ENCODE measurements around the gene AHRR. TPM values are rescaled to one million over a fixed set of nuclear protein-coding genes. Genes with fewer than 3 reads are reported as not detected.

AHRR gene
- total and polyA plus RNA-seq, 2 experiments from 2014 or later = 1.8 to 2.4 TPM

DNA sequence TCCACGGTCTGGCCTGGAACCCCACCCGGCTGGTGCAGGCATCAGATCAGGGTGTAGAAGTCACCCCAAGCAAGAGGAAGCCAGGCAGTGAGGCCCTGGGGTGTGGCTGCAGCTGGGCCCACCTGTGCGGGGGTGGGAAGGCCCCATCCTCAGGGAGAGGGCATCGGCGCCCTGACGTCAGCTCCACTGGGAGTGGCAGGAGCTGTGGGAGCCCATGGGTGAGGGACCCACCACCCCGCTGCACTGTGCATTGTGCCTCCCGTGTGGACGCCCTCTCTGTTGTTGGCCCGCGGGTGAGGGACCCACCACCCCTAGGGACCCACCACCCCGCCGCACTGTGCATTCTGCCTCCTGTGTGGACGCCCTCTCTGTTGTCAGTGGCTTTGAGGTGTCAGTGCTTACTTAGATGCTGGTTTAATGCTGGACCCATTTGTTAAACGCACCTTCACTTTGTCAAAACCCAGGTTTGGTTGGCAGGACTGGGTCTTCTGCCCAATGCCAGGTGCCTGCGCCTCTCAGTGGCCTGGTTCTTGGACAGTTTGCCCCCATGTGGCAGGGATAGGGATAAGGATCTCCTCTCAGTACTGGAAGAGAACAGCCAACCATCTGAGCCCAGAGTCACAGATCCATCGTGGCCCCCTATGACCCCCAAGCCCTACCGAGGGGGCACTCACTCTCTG lies 114.6 kb downstream of the AHRR start:
- H3K27me3 ChIP-seq = no peaks in the 10 kb centered on the region
- H2AFZ ChIP-seq = no peak overlapping the region
- DNase-seq (ENCODE audit: low spot score) = no peak
- no peaks in the 10 kb centered on the region for H3K9me3 ChIP-seq (ENCODE audit: low read depth)
- no peaks in the 10 kb centered on the region for H3K79me2 ChIP-seq
- WGBS (ENCODE audit: low lambda C conversion rate, missing lambda C conversion rate) = 87% methylated on average over 18 of the region's 18 CpGs
- H3K36me3 ChIP-seq (replicated peaks; ENCODE audit: insufficient read depth, low read depth) = no peaks in the 10 kb centered on the region
- TF ChIP-seq EZH2phosphoT487 (IDR thresholded peaks at IDR 0.05; ENCODE audit: low read depth, severe bottlenecking, unreplicated experiment) = no peak
- no peak for TF ChIP-seq EZH2 (IDR thresholded peaks at IDR 0.05; ENCODE audit: borderline replicate concordance)
- TF ChIP-seq, protein P1, sequence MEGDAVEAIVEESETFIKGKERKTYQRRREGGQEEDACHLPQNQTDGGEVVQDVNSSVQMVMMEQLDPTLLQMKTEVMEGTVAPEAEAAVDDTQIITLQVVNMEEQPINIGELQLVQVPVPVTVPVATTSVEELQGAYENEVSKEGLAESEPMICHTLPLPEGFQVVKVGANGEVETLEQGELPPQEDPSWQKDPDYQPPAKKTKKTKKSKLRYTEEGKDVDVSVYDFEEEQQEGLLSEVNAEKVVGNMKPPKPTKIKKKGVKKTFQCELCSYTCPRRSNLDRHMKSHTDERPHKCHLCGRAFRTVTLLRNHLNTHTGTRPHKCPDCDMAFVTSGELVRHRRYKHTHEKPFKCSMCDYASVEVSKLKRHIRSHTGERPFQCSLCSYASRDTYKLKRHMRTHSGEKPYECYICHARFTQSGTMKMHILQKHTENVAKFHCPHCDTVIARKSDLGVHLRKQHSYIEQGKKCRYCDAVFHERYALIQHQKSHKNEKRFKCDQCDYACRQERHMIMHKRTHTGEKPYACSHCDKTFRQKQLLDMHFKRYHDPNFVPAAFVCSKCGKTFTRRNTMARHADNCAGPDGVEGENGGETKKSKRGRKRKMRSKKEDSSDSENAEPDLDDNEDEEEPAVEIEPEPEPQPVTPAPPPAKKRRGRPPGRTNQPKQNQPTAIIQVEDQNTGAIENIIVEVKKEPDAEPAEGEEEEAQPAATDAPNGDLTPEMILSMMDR (IDR thresholded peaks at IDR 0.05; ENCODE audit: poor library complexity) = peak; percentile 15
- H3K4me3 ChIP-seq = no peak overlapping the region
- H3K9me2 ChIP-seq (replicated peaks; ENCODE audit: insufficient read depth) = no peaks in the 10 kb centered on the region
- H4K20me1 ChIP-seq (ENCODE audit: insufficient read depth, poor library complexity, severe bottlenecking) = no peaks in the 10 kb centered on the region
- H3K4me1 ChIP-seq (ENCODE audit: insufficient read depth) = peaks cover 6% of the 10 kb centered on the region
- H3K27ac ChIP-seq = no peak overlapping the region
- no peak overlapping the region for H3K4me2 ChIP-seq

DNA sequence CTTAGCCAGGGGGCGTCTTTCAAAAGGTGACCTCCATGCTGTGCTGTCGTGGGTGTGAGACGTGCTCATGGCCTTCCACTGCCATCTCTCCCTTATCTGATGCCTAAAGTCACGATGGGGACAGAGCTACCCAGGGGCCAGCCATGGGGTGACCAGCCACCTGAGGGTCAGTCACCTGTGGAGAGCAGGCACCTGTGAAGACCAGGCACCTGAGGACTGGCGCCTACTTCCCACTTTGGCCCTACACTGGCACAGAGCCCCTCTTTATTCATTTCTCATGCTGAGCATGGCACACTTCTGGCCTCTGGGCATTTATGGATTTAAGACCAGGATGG lies 115.1 kb downstream of the AHRR start:
- TF ChIP-seq, protein P1 (IDR thresholded peaks at IDR 0.05; ENCODE audit: poor library complexity) = no peak
- TF ChIP-seq EZH2phosphoT487 (IDR thresholded peaks at IDR 0.05; ENCODE audit: low read depth, severe bottlenecking, unreplicated experiment) = no peak
- no peak for TF ChIP-seq EZH2 (IDR thresholded peaks at IDR 0.05; ENCODE audit: borderline replicate concordance)
- Histone ChIP-seq H3K9me2 (replicated peaks; ENCODE audit: insufficient read depth) (no peaks in the 10 kb centered on the region), H3K36me3 (replicated peaks; ENCODE audit: insufficient read depth, low read depth) (no peaks in the 10 kb centered on the region), H4K20me1 (ENCODE audit: insufficient read depth, poor library complexity, severe bottlenecking) (no peaks in the 10 kb centered on the region), H3K27ac (no peak overlapping the region), H3K79me2 (peaks cover under 1% of the 10 kb centered on the region), H3K4me1 (ENCODE audit: insufficient read depth) (peaks cover 2% of the 10 kb centered on the region), H2AFZ (no peak overlapping the region), H3K4me3 (no peak overlapping the region), H3K4me2 (no peak overlapping the region), H3K27me3 (no peaks in the 10 kb centered on the region), H3K9me3 (ENCODE audit: low read depth) (no peaks in the 10 kb centered on the region)
- DNase-seq (ENCODE audit: low spot score) = no peak
- WGBS (ENCODE audit: low lambda C conversion rate, missing lambda C conversion rate) = 77% methylated on average over 5 of the region's 5 CpGs

DNA sequence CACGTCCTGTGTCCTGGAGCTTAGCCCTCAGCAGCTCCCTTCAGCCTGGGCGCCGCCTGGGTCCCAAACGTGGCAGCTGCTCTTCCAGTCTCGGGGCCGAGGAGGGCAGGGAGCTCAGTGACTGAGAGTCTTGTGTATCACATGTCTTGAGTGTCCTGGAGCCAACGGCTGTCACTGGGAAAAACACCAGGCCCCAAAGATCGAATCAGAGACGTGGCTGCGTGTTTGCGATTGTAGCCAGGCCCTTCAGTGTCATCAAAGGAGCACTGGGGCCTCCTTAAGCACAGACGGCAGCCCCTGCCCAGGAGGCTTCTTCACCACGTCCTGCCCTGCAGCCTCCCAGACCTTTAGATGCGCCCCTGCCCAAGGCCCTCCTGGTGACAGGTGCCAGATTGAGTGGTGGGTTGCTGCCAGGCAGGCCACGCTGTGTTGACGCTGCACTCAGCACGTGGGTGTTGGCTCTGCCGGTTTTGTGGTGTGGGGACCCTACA lies 115.8 kb downstream of the AHRR start:
- Histone ChIP-seq H2AFZ (no peak overlapping the region), H3K27me3 (no peaks in the 10 kb centered on the region)

More for the DNA sequence above, 115.8 kb downstream of the AHRR start:
- no peak overlapping the region for H3K4me2 ChIP-seq
- TF ChIP-seq, protein P1 (IDR thresholded peaks at IDR 0.05; ENCODE audit: poor library complexity) = no peak
- TF ChIP-seq EZH2phosphoT487 (IDR thresholded peaks at IDR 0.05; ENCODE audit: low read depth, severe bottlenecking, unreplicated experiment) (no peak), EZH2 (IDR thresholded peaks at IDR 0.05; ENCODE audit: borderline replicate concordance) (no peak)
- H4K20me1 ChIP-seq (ENCODE audit: insufficient read depth, poor library complexity, severe bottlenecking) = no peaks in the 10 kb centered on the region
- 57% methylated on average over 18 of the region's 18 CpGs for WGBS (ENCODE audit: low lambda C conversion rate, missing lambda C conversion rate)
- no peaks in the 10 kb centered on the region for H3K9me2 ChIP-seq (replicated peaks; ENCODE audit: insufficient read depth)
- H3K79me2 ChIP-seq = peaks cover 8% of the 10 kb centered on the region
- no peaks in the 10 kb centered on the region for H3K9me3 ChIP-seq (ENCODE audit: low read depth)
- peak overlapping the region; percentile 17 for H3K27ac ChIP-seq
- no peaks in the 10 kb centered on the region for H3K36me3 ChIP-seq (replicated peaks; ENCODE audit: insufficient read depth, low read depth)
- no peak for DNase-seq (ENCODE audit: low spot score)
- no peak overlapping the region for H3K4me3 ChIP-seq
- H3K4me1 ChIP-seq (ENCODE audit: insufficient read depth) = peaks cover 7% of the 10 kb centered on the region
